SK-N-SH (cell line): ENCODE data around the gene BCL2L13. TPM values are rescaled to one million over a fixed set of nuclear protein-coding genes. Genes with fewer than 3 reads are reported as not detected.

Experiments
- CTCF ChIA-PET: fragments of 300-600, 350-600 bp; formaldehyde crosslinking; extraction: SDS; loops from one replicate; lab custom pipeline; 2021; lab: Yijun Ruan, JAX
- POLR2A ChIA-PET: fragments of 350-600 bp; sonication (Branson Sonifier 250); formaldehyde crosslinking; extraction: SDS; loops from one replicate; lab custom pipeline; 2020; ENCODE audit warnings: antibody characterized with exemption, inconsistent platforms; lab: Yijun Ruan, JAX
- DNase-seq: peaks from one replicate; pipeline ENCODE4 v3.0.0; 2012
- H2AFZ ChIP-seq: fragments of 200-600 bp; sonication (generic); 2 replicates; pipeline ENCODE4 v1.8.1; 2016; ENCODE audit warnings: antibody characterized with exemption, mild to moderate bottlenecking, low read depth
- H3F3A ChIP-seq: fragments of 200-600 bp; sonication (generic); replicated peaks from 2 replicates; pipeline ENCODE3; 2016; ENCODE audit warnings: antibody characterized with exemption, mild to moderate bottlenecking; ENCODE audit not compliant: insufficient read depth
- H3K27ac ChIP-seq, 2 experiments: fragments of 200-500 bp in 1 of 2; fragments of 200-600 bp in 1 of 2; sonication (Bioruptor generic) in 1 of 2; sonication (generic), shearing (Covaris generic) in 1 of 2; 2 replicates each; pipeline versions ENCODE4 v1.5.1 to v1.6.1; 2014 to 2016; ENCODE audit warnings: low read depth in 2 of 2, inconsistent platforms in 1 of 2, low read length in 1 of 2, mild to moderate bottlenecking in 1 of 2, mixed read lengths in 1 of 2
- H3K27me3 ChIP-seq: fragments of 200-600 bp; sonication (generic), shearing (Covaris generic); 2 replicates; pipeline ENCODE4 v1.6.1; 2016; ENCODE audit warnings: mixed run types; ENCODE audit not compliant: insufficient read depth
- H3K36me3 ChIP-seq, 2 experiments: fragments of 200-500 bp in 1 of 2; fragments of 200-600 bp in 1 of 2; sonication (Bioruptor generic) in 1 of 2; sonication (generic) in 1 of 2; replicated peaks in 1 of 2; 2 replicates each; pipeline versions ENCODE3 to v1.5.1; 2014 to 2016; ENCODE audit warnings: low read length in 1 of 2, mild to moderate bottlenecking in 1 of 2; ENCODE audit not compliant: insufficient read depth in 2 of 2, control insufficient read depth in 1 of 2
- H3K4me1 ChIP-seq, 2 experiments: fragments of 200-500 bp in 1 of 2; fragments of 200-600 bp in 1 of 2; sonication (Bioruptor generic) in 1 of 2; sonication (generic), shearing (Covaris generic) in 1 of 2; 2 replicates each; pipeline versions ENCODE4 v1.5.1 to v1.6.1; 2014 to 2016; ENCODE audit warnings: low read depth in 1 of 2, low read length in 1 of 2, mixed run types in 1 of 2; ENCODE audit not compliant: insufficient read depth in 2 of 2, control insufficient read depth in 1 of 2
- H3K4me2 ChIP-seq: fragments of 200-600 bp; sonication (generic), shearing (Covaris generic); 2 replicates; pipeline ENCODE4 v1.6.1; 2017; ENCODE audit warnings: mixed run types
- H3K4me3 ChIP-seq, 2 experiments: fragments of 200-500 bp in 1 of 2; fragments of 200-600 bp in 1 of 2; sonication (Bioruptor generic) in 1 of 2; sonication (generic), shearing (Covaris generic) in 1 of 2; 2 replicates each; pipeline versions ENCODE4 v1.5.1 to v1.8.1; 2014 to 2016; ENCODE audit warnings: low read depth in 2 of 2, inconsistent platforms in 1 of 2, low read length in 1 of 2, mild to moderate bottlenecking in 1 of 2, mixed read lengths in 1 of 2, moderate library complexity in 1 of 2
- H3K79me2 ChIP-seq: fragments of 200-600 bp; sonication (generic); 2 replicates; pipeline ENCODE4 v1.8.1; 2017; ENCODE audit warnings: mild to moderate bottlenecking; ENCODE audit not compliant: insufficient read depth
- H3K9ac ChIP-seq: fragments of 200-600 bp; sonication (generic); 2 replicates; pipeline ENCODE4 v1.6.1; 2017; ENCODE audit warnings: mixed run types
- H3K9me2 ChIP-seq: fragments of 200-600 bp; sonication (generic); 2 replicates; pipeline ENCODE4 v1.6.1; 2017; ENCODE audit warnings: mixed run types
- H3K9me3 ChIP-seq: fragments of 200-600 bp; sonication (generic); 2 replicates; pipeline ENCODE4 v1.6.1; 2017; ENCODE audit warnings: mixed run types, mild to moderate bottlenecking, moderate library complexity
- H4K20me1 ChIP-seq: fragments of 200-600 bp; sonication (generic); 2 replicates; pipeline ENCODE4 v1.6.1; 2017; ENCODE audit warnings: mild to moderate bottlenecking, mixed run types; ENCODE audit not compliant: insufficient read depth
- ELF1 ChIP-seq: IDR thresholded peaks from 2 replicates; pipeline ENCODE4 v1.4.0; 2012
- EZH2phosphoT487 ChIP-seq: fragments of 200-600 bp; sonication (generic); IDR thresholded peaks from 2 replicates; pipeline ENCODE4 v1.6.1; 2017; ENCODE audit warnings: low read depth, mixed run types, mild to moderate bottlenecking, antibody characterized with exemption, moderate library complexity, borderline replicate concordance
- FOSL2 ChIP-seq: IDR thresholded peaks from 2 replicates; pipeline ENCODE4 v1.4.0; 2012; ENCODE audit warnings: low read depth, mild to moderate bottlenecking, moderate library complexity, borderline replicate concordance
- GABPA ChIP-seq: IDR thresholded peaks from 2 replicates; pipeline ENCODE4 v1.4.0; 2012; ENCODE audit warnings: low read depth, mild to moderate bottlenecking
- JUND ChIP-seq: IDR thresholded peaks from 2 replicates; pipeline ENCODE4 v1.4.0; 2012
- MEF2A ChIP-seq: IDR thresholded peaks from 2 replicates; pipeline ENCODE4 v1.4.0; 2012; ENCODE audit warnings: low read depth, borderline replicate concordance
- MXI1 ChIP-seq: IDR thresholded peaks from 2 replicates; pipeline ENCODE4 v1.6.1; 2012; ENCODE audit warnings: mild to moderate bottlenecking, low read depth, low read length, improper control_type of control experiment
- NFIC ChIP-seq: IDR thresholded peaks from 2 replicates; pipeline ENCODE4 v1.4.0; 2012; ENCODE audit warnings: borderline replicate concordance
- PBX3 ChIP-seq: IDR thresholded peaks from 2 replicates; pipeline ENCODE4; 2012
- POLR2AphosphoS5 ChIP-seq: IDR thresholded peaks from 2 replicates; pipeline ENCODE4 v1.6.1; 2012; ENCODE audit warnings: low read depth, low read length
- RAD21 ChIP-seq: IDR thresholded peaks from 2 replicates; pipeline ENCODE4 v1.6.1; 2012; ENCODE audit warnings: mild to moderate bottlenecking, low read length
- REST ChIP-seq: IDR thresholded peaks from 2 replicates; pipeline ENCODE4 v1.6.1; 2012; ENCODE audit warnings: mild to moderate bottlenecking, low read depth, low read length, moderate library complexity
- RFX5 ChIP-seq: IDR thresholded peaks from 2 replicates; pipeline ENCODE4 v1.6.1; 2012; ENCODE audit warnings: mild to moderate bottlenecking, improper control_type of control experiment, low read length
- RXRA ChIP-seq: IDR thresholded peaks from 2 replicates; pipeline ENCODE4 v1.4.0; 2012; ENCODE audit warnings: low read depth, mild to moderate bottlenecking, borderline replicate concordance
- SMC3 ChIP-seq: IDR thresholded peaks from 2 replicates; pipeline ENCODE4 v1.6.1; 2012; ENCODE audit warnings: low read depth, low read length, improper control_type of control experiment
- TAF1 ChIP-seq: IDR thresholded peaks from 2 replicates; pipeline ENCODE4 v1.6.1; 2012; ENCODE audit warnings: low read depth, mild to moderate bottlenecking, low read length, moderate library complexity, borderline replicate concordance
- TCF12 ChIP-seq: IDR thresholded peaks from 2 replicates; pipeline ENCODE4 v1.4.0; 2012
- USF1 ChIP-seq: IDR thresholded peaks from 2 replicates; pipeline ENCODE4 v1.4.0; 2012; ENCODE audit warnings: low read depth, borderline replicate concordance
- USF2 ChIP-seq: fragments of 150-350 bp; IDR thresholded peaks from 2 replicates; pipeline ENCODE4 v1.6.1; 2017; ENCODE audit warnings: antibody characterized with exemption, low read length, low read depth, borderline replicate concordance
- WGBS: methylation state at CpG from one replicate; pipeline ENCODE4 v1.1.6; 2017; ENCODE audit warnings: low lambda C conversion rate; 5-methylcytosine and 5-hydroxymethylcytosine counted together
- polyA plus RNA-seq, 3 experiments: library from polyadenylated mRNA; depleted of rRNA; stranded (reverse); fragments of >200 nt; gene quantifications; 2 replicates each; pipeline ENCODE4 v1.2.3, GENCODE V29; 2012
- TF ChIP-seq, protein P1 (sequence below): fragments of 200-600 bp; sonication (generic); IDR thresholded peaks from 2 replicates; pipeline ENCODE4 v1.6.1; 2017; ENCODE audit warnings: antibody characterized with exemption, mild to moderate bottlenecking, moderate library complexity

The BCL2L13 gene
- polyA plus RNA-seq, 1 of the 3 experiments (the other 2 are of a cell fraction) = 37.1 TPM

GRCh38 chr22:17742527-17742902, 104.0 kb downstream of the BCL2L13 start:
- H3K27ac ChIP-seq = no peak overlapping the region
- no peaks in the 10 kb centered on the region for H3K9me2 ChIP-seq
- no peak overlapping the region for H2AFZ ChIP-seq
- no peak overlapping the region for H3K4me3 ChIP-seq
- ChIA-PET CTCF (interaction anchor here (0.5 to 6.0 kb wide), 46 partner anchors 9 to 408 kb away, joined by 3 to 62 read pairs (median 4); partner anchors contain the start of genes BID, PEX26 and USP18), POLR2A (interaction anchor here (1.3 kb wide), 1 partner anchor 32 kb away, joined by 3 read pairs; the partner anchor contains the start of gene BID)
- no peaks in the 10 kb centered on the region for H3F3A ChIP-seq
- no peaks in the 10 kb centered on the region for H3K9me3 ChIP-seq
- H3K9ac ChIP-seq = no peak overlapping the region
- peaks cover 0 to 11% of the 10 kb centered on the region in 2 experiments for H3K36me3 ChIP-seq
- H3K4me1 ChIP-seq = peaks cover 0 to 2% of the 10 kb centered on the region in 2 experiments; a peak in 1 of 4 replicates
- H3K27me3 ChIP-seq = no peaks in the 10 kb centered on the region
- no peaks in the 10 kb centered on the region for H4K20me1 ChIP-seq
- peak; percentile 93 for DNase-seq
- H3K4me2 ChIP-seq = no peak overlapping the region
- 80% methylated on average over 5 of the region's 9 CpGs for WGBS
- no peaks in the 10 kb centered on the region for H3K79me2 ChIP-seq
- TF ChIP-seq RAD21 (peak; percentile 86), ELF1 (no peak), SMC3 (peak; percentile 81), TAF1 (no peak), RXRA (no peak), NFIC (no peak), POLR2AphosphoS5 (no peak), JUND (no peak), REST (no peak), TCF12 (no peak), RFX5 (no peak), USF1 (no peak), MEF2A (no peak), PBX3 (no peak), USF2 (no peak), EZH2phosphoT487 (no peak), GABPA (no peak), MXI1 (no peak), FOSL2 (no peak)
- TF ChIP-seq, protein P1, sequence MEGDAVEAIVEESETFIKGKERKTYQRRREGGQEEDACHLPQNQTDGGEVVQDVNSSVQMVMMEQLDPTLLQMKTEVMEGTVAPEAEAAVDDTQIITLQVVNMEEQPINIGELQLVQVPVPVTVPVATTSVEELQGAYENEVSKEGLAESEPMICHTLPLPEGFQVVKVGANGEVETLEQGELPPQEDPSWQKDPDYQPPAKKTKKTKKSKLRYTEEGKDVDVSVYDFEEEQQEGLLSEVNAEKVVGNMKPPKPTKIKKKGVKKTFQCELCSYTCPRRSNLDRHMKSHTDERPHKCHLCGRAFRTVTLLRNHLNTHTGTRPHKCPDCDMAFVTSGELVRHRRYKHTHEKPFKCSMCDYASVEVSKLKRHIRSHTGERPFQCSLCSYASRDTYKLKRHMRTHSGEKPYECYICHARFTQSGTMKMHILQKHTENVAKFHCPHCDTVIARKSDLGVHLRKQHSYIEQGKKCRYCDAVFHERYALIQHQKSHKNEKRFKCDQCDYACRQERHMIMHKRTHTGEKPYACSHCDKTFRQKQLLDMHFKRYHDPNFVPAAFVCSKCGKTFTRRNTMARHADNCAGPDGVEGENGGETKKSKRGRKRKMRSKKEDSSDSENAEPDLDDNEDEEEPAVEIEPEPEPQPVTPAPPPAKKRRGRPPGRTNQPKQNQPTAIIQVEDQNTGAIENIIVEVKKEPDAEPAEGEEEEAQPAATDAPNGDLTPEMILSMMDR = peak; percentile 76
